Measurements from ENCODE around the gene PLXNB2. TPM values are rescaled to one million over a fixed set of nuclear protein-coding genes. Genes with fewer than 3 reads are reported as not detected.

Gene PLXNB2
- total RNA-seq, 1 experiment from 2014 or later = 236 TPM

GRCh38 chr22:50314081-50314454 lies 6.6 kb upstream of the PLXNB2 start:
- H4K20me1 ChIP-seq (ENCODE audit: insufficient read depth) = no peaks in the 10 kb centered on the region
- H3K4me3 ChIP-seq (replicated peaks in 1 of 2; ENCODE audit: low read depth in 1 of 2, low read length in 2 of 2) = no peak overlapping the region
- H3K4me2 ChIP-seq (ENCODE audit: low read length) = peak overlapping the region; percentile 33
- BruUV-seq (replicated peaks) = no TSS peak
- peaks cover 0 to 17% of the 10 kb centered on the region in 2 experiments; a peak in 2 of 4 replicates for H3K4me1 ChIP-seq (ENCODE audit: control insufficient read depth in 1 of 2, insufficient read depth in 2 of 2, low read length in 2 of 2)
- no peaks in the 10 kb centered on the region for H3K9me2 ChIP-seq (ENCODE audit: insufficient read depth)
- intact Hi-C loops (cut with micrococcal nuclease) = no loop called here
- H3K79me2 ChIP-seq (ENCODE audit: insufficient read depth, low read length) = no peaks in the 10 kb centered on the region
- H3K27me3 ChIP-seq (ENCODE audit: insufficient read depth, low read length) = no peaks in the 10 kb centered on the region
- H3K9me3 ChIP-seq (ENCODE audit: control insufficient read depth in 1 of 2, insufficient read depth in 1 of 2, low read depth in 1 of 2, low read length in 2 of 2) = no peaks in the 10 kb centered on the region
- H3K9ac ChIP-seq (ENCODE audit: low read length) = no peak overlapping the region
- ChIA-PET POLR2A (no interaction called here), RAD21 (ENCODE audit: low non-redundant PET in 1 of 2, low total read pairs in 2 of 2, uncharacterized antibody in 2 of 2, unreplicated experiment in 2 of 2) (no interaction called here), CTCF (no interaction called here)
- no peak for DNase-seq (ENCODE audit: low read depth, low spot score)
- H3K36me3 ChIP-seq (ENCODE audit: control insufficient read depth in 1 of 2, insufficient read depth in 2 of 2, low read length in 2 of 2) = no peaks in the 10 kb centered on the region
- ATAC-seq = peak; percentile 13; the same call in 1 of the 2 replicates
- H3K27ac ChIP-seq (ENCODE audit: low read depth, low read length) = no peak overlapping the region; the same call in 1 of the 2 replicates
- H2AFZ ChIP-seq (ENCODE audit: low read depth, low read length, poor library complexity, severe bottlenecking) = no peak overlapping the region
- TF ChIP-seq EZH2phosphoT487 (IDR thresholded peaks at IDR 0.05; ENCODE audit: borderline replicate concordance) (no peak), EGR1 (IDR thresholded peaks at IDR 0.05; ENCODE audit: low read depth) (no peak), SRF (IDR thresholded peaks at IDR 0.05; ENCODE audit: low read depth) (no peak), ZBTB33 (IDR thresholded peaks at IDR 0.05; ENCODE audit: extremely low read depth, insufficient replicate concordance, low read length) (no peak), ATF3 (IDR thresholded peaks at IDR 0.05) (no peak), POLR2A (IDR thresholded peaks at IDR 0.05; ENCODE audit: borderline replicate concordance, extremely low read depth, insufficient read depth, insufficient read length) (no peak)

- no peaks in the 10 kb centered on the region for H3K27me3 ChIP-seq (ENCODE audit: insufficient read depth, low read length)
- no peak overlapping the region for H3K9ac ChIP-seq (ENCODE audit: low read length)
- peaks cover 0 to 21% of the 10 kb centered on the region in 2 experiments; a peak in 3 of 4 replicates for H3K4me1 ChIP-seq (ENCODE audit: control insufficient read depth in 1 of 2, insufficient read depth in 2 of 2, low read length in 2 of 2)
- DNase-seq (ENCODE audit: low read depth, low spot score) = no peak
- no peak overlapping the region for H3K4me3 ChIP-seq (replicated peaks in 1 of 2; ENCODE audit: low read depth in 1 of 2, low read length in 2 of 2)
- peak overlapping the region; percentile 33; the same call in 1 of the 2 replicates for H3K4me2 ChIP-seq (ENCODE audit: low read length)
- RAD21 ChIA-PET (ENCODE audit: low non-redundant PET in 1 of 2, low total read pairs in 2 of 2, uncharacterized antibody in 2 of 2, unreplicated experiment in 2 of 2) = no interaction called here
- no peak overlapping the region; the same call in 1 of the 2 replicates for H3K27ac ChIP-seq (ENCODE audit: low read depth, low read length)
- no peaks in the 10 kb centered on the region for H3K9me2 ChIP-seq (ENCODE audit: insufficient read depth)
- CTCF ChIA-PET = no interaction called here
- intact Hi-C loops (cut with micrococcal nuclease) = no loop called here
- no peaks in the 10 kb centered on the region for H4K20me1 ChIP-seq (ENCODE audit: insufficient read depth)
- H3K9me3 ChIP-seq (ENCODE audit: control insufficient read depth in 1 of 2, insufficient read depth in 1 of 2, low read depth in 1 of 2, low read length in 2 of 2) = no peaks in the 10 kb centered on the region
- no peak overlapping the region for H2AFZ ChIP-seq (ENCODE audit: low read depth, low read length, poor library complexity, severe bottlenecking)
- ATAC-seq = no peak
- H3K79me2 ChIP-seq (ENCODE audit: insufficient read depth, low read length) = no peaks in the 10 kb centered on the region
- POLR2A ChIA-PET = no interaction called here
- TF ChIP-seq YY1 (IDR thresholded peaks at IDR 0.05; ENCODE audit: extremely low read depth, insufficient replicate concordance, low read depth, low read length) = no peak
- no peak for TF ChIP-seq ATF3 (IDR thresholded peaks at IDR 0.05)
- no peak for TF ChIP-seq CTCF (IDR thresholded peaks at IDR 0.05 in 2 of 3, conservative IDR thresholded peaks at IDR 0.05 in 1 of 3; ENCODE audit: borderline replicate concordance in 1 of 3, insufficient read depth in 1 of 3, low read depth in 2 of 3, low read length in 2 of 3)
- H3K36me3 ChIP-seq (ENCODE audit: control insufficient read depth in 1 of 2, insufficient read depth in 2 of 2, low read length in 2 of 2) = no peaks in the 10 kb centered on the region
- BruUV-seq (replicated peaks) = no TSS peak
Measured at GRCh38 chr22:50313600-50313999, 6.2 kb upstream of the PLXNB2 start.
